HL-60 (cell line): Measurements from ENCODE around the gene ANKRD13B.

ENCODE experiments used
- DNase-seq, 2 experiments: peaks; one replicate each; pipeline ENCODE4 v3.0.0-alpha.2; 2010 to 2020; ENCODE audit warnings: low read depth in 1 of 2, low spot score in 1 of 2
- H3K27ac ChIP-seq: fragments of 250-450 bp; sonication (Bioruptor Pico); replicated peaks from 2 replicates; pipeline ENCODE4 v1.5.1; 2020; ENCODE audit warnings: mild to moderate bottlenecking, moderate library complexity
- H3K27me3 ChIP-seq: fragments of 250-450 bp; sonication (Bioruptor Pico); 2 replicates; pipeline ENCODE4 v1.5.1; 2021; ENCODE audit warnings: mild to moderate bottlenecking, moderate library complexity; ENCODE audit not compliant: insufficient read depth, poor library complexity, severe bottlenecking
- H3K4me3 ChIP-seq: replicated peaks from 2 replicates; pipeline ENCODE4 v1.5.1; 2011; ENCODE audit warnings: mild to moderate bottlenecking, control low read depth, low read length; ENCODE audit not compliant: insufficient read depth
- CTCF ChIP-seq: IDR thresholded peaks from one replicate; pipeline ENCODE4 v1.5.1; 2011; ENCODE audit warnings: low read length, control low read depth, inconsistent platforms; ENCODE audit not compliant: insufficient read depth
- GABPA ChIP-seq: IDR thresholded peaks from 2 replicates; pipeline ENCODE4 v1.6.1; 2012; ENCODE audit warnings: low read depth
- POLR2AphosphoS5 ChIP-seq: IDR thresholded peaks from 2 replicates; pipeline ENCODE4 v1.6.1; 2012; ENCODE audit warnings: low read depth
- REST ChIP-seq: IDR thresholded peaks from 2 replicates; pipeline ENCODE4 v1.6.1; 2012; ENCODE audit warnings: low read depth; ENCODE audit not compliant: insufficient replicate concordance
- SPI1 ChIP-seq: IDR thresholded peaks from 2 replicates; pipeline ENCODE4 v1.6.1; 2012; ENCODE audit warnings: low read depth, mild to moderate bottlenecking, borderline replicate concordance

ANKRD13B gene

GRCh38 chr17:29628644-29629043 lies 35.7 kb downstream of the ANKRD13B start:
- no peaks in the 10 kb centered on the region for H3K27me3 ChIP-seq
- no peak for DNase-seq
- TF ChIP-seq POLR2AphosphoS5: no peak
- no peak for TF ChIP-seq CTCF
- no peak for TF ChIP-seq GABPA
- H3K4me3 ChIP-seq: no peak overlapping the region
- H3K27ac ChIP-seq: no peak overlapping the region

GRCh38 chr17:29629839-29630238 lies 36.9 kb downstream of the ANKRD13B start:
- Histone ChIP-seq H3K4me3 (no peak overlapping the region), H3K27me3 (no peaks in the 10 kb centered on the region), H3K27ac (no peak overlapping the region)
- TF ChIP-seq POLR2AphosphoS5: no peak
- no peak for DNase-seq

DNA sequence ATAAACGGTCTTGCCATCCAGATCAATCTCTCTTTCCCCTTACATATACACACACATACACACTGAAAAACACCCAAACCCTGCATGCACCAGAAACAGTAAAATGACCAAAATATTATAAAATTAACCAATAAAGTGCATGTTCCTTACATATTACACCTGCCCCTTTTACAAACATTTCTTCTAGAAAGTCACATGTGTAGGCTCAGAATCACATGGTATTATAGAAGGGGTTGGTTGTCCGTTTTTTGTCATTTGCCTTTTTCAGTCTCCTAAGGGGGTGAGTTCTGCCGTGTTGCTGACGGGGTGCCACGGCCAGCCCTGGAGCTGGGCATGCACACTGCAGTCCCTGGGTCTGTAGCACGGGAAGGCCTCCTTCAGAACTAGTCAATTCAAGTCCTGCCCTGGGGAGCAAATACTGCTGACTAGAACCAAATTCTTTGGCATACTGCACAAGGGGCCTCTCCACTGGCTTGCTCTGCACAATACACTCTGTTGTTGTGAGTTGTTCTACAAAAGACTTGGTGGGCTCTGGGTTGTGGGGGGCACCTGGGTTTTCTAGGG lies 37.8 kb downstream of the ANKRD13B start:
- H3K27ac ChIP-seq: no peak overlapping the region
- DNase-seq: no peak
- no peak overlapping the region for H3K4me3 ChIP-seq
- no peak for TF ChIP-seq SPI1
- no peak for TF ChIP-seq POLR2AphosphoS5
- TF ChIP-seq GABPA: no peak
- TF ChIP-seq REST: no peak
- TF ChIP-seq CTCF: no peak
- H3K27me3 ChIP-seq: no peaks in the 10 kb centered on the region

- DNase-seq: no peak
- TF ChIP-seq POLR2AphosphoS5 (no peak), CTCF (no peak), GABPA (no peak), REST (no peak), SPI1 (no peak)
- H3K27me3 ChIP-seq: no peaks in the 10 kb centered on the region
- no peak overlapping the region for H3K4me3 ChIP-seq
- no peak overlapping the region for H3K27ac ChIP-seq
Observed at GRCh38 chr17:29633886-29634285, 41.0 kb downstream of the ANKRD13B start.
